HG02642 (cell line): Measurements from ENCODE around the gene AEBP2.
"Not testable (repeated sequence)": the region's sequence is repeated elsewhere in the genome, so short reads cannot be mapped to it uniquely, and the experiment has no call there.

Source experiments
- ATAC-seq: cut with Tn5 transposase; IDR thresholded peaks from one replicate; pipeline ENCODE4 v1.9.1; 2021; ENCODE audit warnings: mild to moderate bottlenecking; ENCODE audit not compliant: unreplicated experiment, poor library complexity

Gene AEBP2

GRCh38 chr12:19439059-19440018, at the start of gene AEBP2:
Gene AEBP2, plus strand, starts transcription at chr12:19439492. Its CDS starts 208 bp downstream, at chr12:19439700.
- peak; percentile 90 for ATAC-seq

GRCh38 chr12:19390051-19390598, 49.2 kb upstream of the AEBP2 start:
- ATAC-seq, result no peak

GRCh38 chr12:19392644-19393043, 46.6 kb upstream of the AEBP2 start:
- ATAC-seq, result not testable (repeated sequence)

- ATAC-seq, result no peak
These were observed 44.9 kb upstream of the AEBP2 start for GRCh38 chr12:19394385-19394784.

- no peak for ATAC-seq
These were observed 41.8 kb upstream of the AEBP2 start for GRCh38 chr12:19397534-19397933.

- no peak for ATAC-seq
These were observed 40.6 kb upstream of the AEBP2 start for GRCh38 chr12:19398376-19399363.

- ATAC-seq, result not testable (repeated sequence)
These were observed 38.5 kb upstream of the AEBP2 start for GRCh38 chr12:19400649-19401285.

- no peak for ATAC-seq
These were observed 37.1 kb upstream of the AEBP2 start for GRCh38 chr12:19402211-19402610.

GRCh38 chr12:19402743-19403431, 36.4 kb upstream of the AEBP2 start:
- no peak for ATAC-seq

- ATAC-seq, result no peak
These were observed 34.9 kb upstream of the AEBP2 start for GRCh38 chr12:19404242-19404880.

GRCh38 chr12:19409376-19409775, 29.9 kb upstream of the AEBP2 start:
- no peak for ATAC-seq

- ATAC-seq, result no peak
These were observed 29.1 kb upstream of the AEBP2 start for GRCh38 chr12:19410211-19410610.

- no peak for ATAC-seq
These were observed 28.6 kb upstream of the AEBP2 start for GRCh38 chr12:19410629-19411185.

GRCh38 chr12:19411234-19412204, 27.8 kb upstream of the AEBP2 start:
- no peak for ATAC-seq

- no peak for ATAC-seq
These were observed 26.4 kb upstream of the AEBP2 start for GRCh38 chr12:19412844-19413243.

- not testable (repeated sequence) for ATAC-seq
These were observed 25.7 kb upstream of the AEBP2 start for GRCh38 chr12:19413582-19413981.

GRCh38 chr12:19415563-19415962, 23.7 kb upstream of the AEBP2 start:
- no peak for ATAC-seq
